T-cell (primary cell): Measurements from ENCODE around the gene ABCA3. TPM values are rescaled to one million over a fixed set of nuclear protein-coding genes. Genes with fewer than 3 reads are reported as not detected.

Experiments
- ATAC-seq, 4 experiments: fragments of 200-7000 bp in 3 of 4; fragments of 150-1000 bp in 1 of 4; cut with Tn5 transposase; replicated peaks in 1 of 4; 1 replicate in 3 of 4; 2 replicates in 1 of 4; pipeline ENCODE4 v1.10.0; 2021; ENCODE audit warnings: moderate library complexity in 3 of 4, mild to moderate bottlenecking in 2 of 4, moderate number of reproducible peaks in 1 of 4
- CTCF ChIA-PET, 2 donors: fragments of 300-600 bp; sonication (Branson Sonifier 250); formaldehyde crosslinking; loops; one replicate each; lab custom pipeline; 2022; ENCODE audit warnings: antibody characterized with exemption in 2 of 2; lab: Charles Lee
- POLR2A ChIA-PET, 2 donors: fragments of 300-600 bp; sonication (Branson Sonifier 250); formaldehyde crosslinking; loops; one replicate each; lab custom pipeline; 2022; ENCODE audit warnings: antibody characterized with exemption in 2 of 2; lab: Charles Lee
- DNase-seq, 35 experiments: peaks; one replicate each; pipeline versions ENCODE4 v3.0.0 to v3.0.0-alpha.2; 2013 to 2023
- H3K27ac ChIP-seq: one replicate; pipeline ENCODE4 v1.5.1; 2013; ENCODE audit warnings: low read length
- H3K27me3 ChIP-seq, 2 experiments: replicated peaks in 1 of 2; 1 replicate in 1 of 2; 2 replicates in 1 of 2; pipeline versions ENCODE4 v1.6.1 to v1.7.0; 2013; ENCODE audit warnings: low read length in 1 of 2, mixed read lengths in 1 of 2; ENCODE audit not compliant: control insufficient read depth in 2 of 2, insufficient read depth in 2 of 2; ENCODE audit errors: extremely low read depth in 1 of 2
- H3K36me3 ChIP-seq, 2 donors: 1 replicate in 1 of 2; 2 replicates in 1 of 2; pipeline versions ENCODE4 v1.6.1 to v1.7.0; 2013; ENCODE audit warnings: low read length in 1 of 2; ENCODE audit not compliant: control insufficient read depth in 2 of 2, insufficient read depth in 1 of 2; ENCODE audit errors: extremely low read depth in 1 of 2
- H3K4me1 ChIP-seq, 2 experiments: 1 replicate in 1 of 2; 2 replicates in 1 of 2; pipeline versions ENCODE4 v1.6.1 to v1.7.0; 2013; ENCODE audit warnings: low read length in 2 of 2, mixed read lengths in 1 of 2; ENCODE audit not compliant: insufficient read depth in 2 of 2, control insufficient read depth in 1 of 2; ENCODE audit errors: extremely low read depth in 1 of 2
- H3K4me3 ChIP-seq, 2 donors: 1 replicate in 1 of 2; 2 replicates in 1 of 2; pipeline versions ENCODE4 v1.5.1 to v1.7.0; 2013; ENCODE audit warnings: mild to moderate bottlenecking in 2 of 2, low read length in 1 of 2, moderate library complexity in 1 of 2; ENCODE audit not compliant: control insufficient read depth in 1 of 2; ENCODE audit errors: extremely low read depth in 1 of 2
- H3K9me3 ChIP-seq: 2 replicates; pipeline ENCODE4 v1.7.0; 2013
- H3K27ac Mint-ChIP-seq, 2 donors: one replicate each; pipeline ENCODE4 v1.8.0; 2020 to 2021; ENCODE audit warnings: mild to moderate bottlenecking in 2 of 2, mixed read lengths in 2 of 2
- H3K27me3 Mint-ChIP-seq, 2 donors: one replicate each; pipeline ENCODE4 v1.8.0; 2021 to 2022; ENCODE audit warnings: mixed read lengths in 2 of 2
- H3K36me3 Mint-ChIP-seq: one replicate; pipeline ENCODE4 v1.8.0; 2021; ENCODE audit warnings: mixed read lengths
- H3K4me1 Mint-ChIP-seq, 3 donors: one replicate each; pipeline ENCODE4 v1.8.0; 2020 to 2022; ENCODE audit warnings: mixed read lengths in 3 of 3, mild to moderate bottlenecking in 1 of 3
- H3K4me3 Mint-ChIP-seq, 3 donors: one replicate each; pipeline ENCODE4 v1.8.0; 2020 to 2022; ENCODE audit warnings: mild to moderate bottlenecking in 3 of 3, mixed read lengths in 3 of 3, moderate library complexity in 3 of 3
- H3K9me3 Mint-ChIP-seq, 3 donors: one replicate each; pipeline ENCODE4 v1.8.0; 2020 to 2022; ENCODE audit warnings: mixed read lengths in 3 of 3
- WGBS: methylation state at CpG from one replicate; pipeline ENCODE4 v1.1.5; 2013; ENCODE audit warnings: missing lambda C conversion rate; ENCODE audit not compliant: insufficient coverage; 5-methylcytosine and 5-hydroxymethylcytosine counted together
- total RNA-seq, 35 experiments: library from RNA in 6 of 35; stranded (reverse) in 6 of 35; fragments of 120-200 nt in 1 of 35; gene quantifications; one replicate each; pipeline versions ENCODE4 v1.2.1 to v1.2.4 and lab custom pipeline; 2013 to 2026

ABCA3 gene
- total RNA-seq, 5 donors from 2014 or later (not counting 1 experiment from before 2014, with no cell fraction given), result 6.6 to 11.1 (median 9.9) TPM

GRCh38 chr16:2385190-2385836 lies 44.8 kb upstream of the ABCA3 start:
- Histone ChIP-seq H3K27me3 (peaks cover 0 to 10% of the 10 kb centered on the region in 2 experiments), H3K27ac (no peak overlapping the region), H3K4me1 (no peaks in the 10 kb centered on the region), H3K36me3 (no peaks in the 10 kb centered on the region), H3K9me3 (no peaks in the 10 kb centered on the region), H3K4me3 (no peak overlapping the region)
- no peak for ATAC-seq
- Mint-ChIP-seq H3K27me3 (peaks cover 5 to 15% of the 10 kb centered on the region in 2 donors), H3K9me3 (peaks cover 0 to 7% (median 6%) of the 10 kb centered on the region in 3 donors), H3K27ac (no peak overlapping the region), H3K4me1 (no peaks in the 10 kb centered on the region), H3K36me3 (peaks cover 4% of the 10 kb centered on the region), H3K4me3 (no peak overlapping the region)
- DNase-seq, result no peak
- CTCF ChIA-PET, result no interaction called here
- POLR2A ChIA-PET, result no interaction called here
- no CpG with 5 or more reads among the region's 3 CpGs for WGBS

DNA sequence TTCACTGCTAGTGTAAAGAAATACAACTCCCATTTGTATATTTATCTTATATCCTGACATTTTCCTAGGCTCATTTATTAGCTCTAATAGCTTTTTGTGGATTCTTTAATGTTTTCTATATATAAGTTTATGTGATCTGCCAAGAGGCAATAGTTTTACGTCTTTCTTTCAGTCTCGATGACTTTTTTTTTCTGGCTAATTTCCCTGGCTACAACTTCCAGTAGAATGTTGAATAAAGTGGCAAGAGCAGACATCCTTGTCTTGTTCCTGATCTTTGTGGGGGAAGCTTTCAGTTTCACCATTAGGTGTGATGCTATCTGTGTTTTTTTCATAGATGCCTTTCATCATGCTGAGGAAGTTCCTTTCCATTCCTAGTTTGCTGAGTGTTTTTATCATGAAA lies 43.9 kb upstream of the ABCA3 start:
- CTCF ChIA-PET, result interaction anchor here in 1 of 2 donors (0.6 kb wide), 1 partner anchor 319 kb away, joined by 3 read pairs; no protein-coding TSS in a partner anchor
- no peak for ATAC-seq
- peaks cover 4% of the 10 kb centered on the region for H3K36me3 Mint-ChIP-seq

DNA sequence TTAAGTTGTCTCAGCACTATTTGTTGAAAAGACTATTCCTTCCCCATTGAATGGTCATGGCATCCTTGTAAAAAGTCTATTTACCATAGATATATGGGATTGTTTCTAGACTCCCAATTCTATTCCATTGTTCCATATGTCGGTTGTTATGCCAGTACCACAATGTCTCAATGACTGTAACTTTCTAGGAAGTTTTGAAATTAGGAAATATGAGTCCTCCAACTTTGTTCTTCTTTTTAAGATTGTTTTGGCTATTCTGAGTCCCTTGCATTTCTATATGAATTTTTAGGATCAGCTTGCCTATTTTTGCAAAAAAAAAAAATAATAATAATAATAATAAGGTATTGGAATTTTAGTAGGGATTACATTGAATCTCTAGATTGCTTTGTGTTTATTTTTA lies 43.0 kb upstream of the ABCA3 start:
- Mint-ChIP-seq H3K27ac (no peak overlapping the region), H3K4me1 (no peaks in the 10 kb centered on the region), H3K27me3 (peaks cover 5 to 15% of the 10 kb centered on the region in 2 donors), H3K4me3 (no peak overlapping the region), H3K9me3 (peaks cover 0 to 3% (median 2%) of the 10 kb centered on the region in 3 donors), H3K36me3 (peaks cover 1% of the 10 kb centered on the region)
- ATAC-seq (no peak), DNase-seq (no peak)
- Histone ChIP-seq H3K9me3 (no peaks in the 10 kb centered on the region), H3K4me1 (no peaks in the 10 kb centered on the region), H3K4me3 (no peak overlapping the region), H3K36me3 (no peaks in the 10 kb centered on the region), H3K27me3 (peaks cover 0 to 10% of the 10 kb centered on the region in 2 experiments), H3K27ac (no peak overlapping the region)
- POLR2A ChIA-PET, result no interaction called here
- CTCF ChIA-PET, result no interaction called here
- WGBS, result no CpG with 5 or more reads among the region's 1 CpG

More for the DNA sequence above, 43.9 kb upstream of the ABCA3 start:
- WGBS, result no CpG with 5 or more reads among the region's 2 CpGs
- H3K4me1 Mint-ChIP-seq, result no peaks in the 10 kb centered on the region
- no peak for DNase-seq
- Histone ChIP-seq H3K36me3 (no peaks in the 10 kb centered on the region), H3K9me3 (no peaks in the 10 kb centered on the region), H3K27me3 (peaks cover 0 to 10% of the 10 kb centered on the region in 2 experiments), H3K27ac (no peak overlapping the region), H3K4me1 (no peaks in the 10 kb centered on the region), H3K4me3 (no peak overlapping the region)
- H3K27ac Mint-ChIP-seq, result no peak overlapping the region
- H3K27me3 Mint-ChIP-seq, result peaks cover 5 to 15% of the 10 kb centered on the region in 2 donors
- no peak overlapping the region for H3K4me3 Mint-ChIP-seq
- POLR2A ChIA-PET, result no interaction called here
- peaks cover 0 to 7% (median 6%) of the 10 kb centered on the region in 3 donors for H3K9me3 Mint-ChIP-seq

DNA sequence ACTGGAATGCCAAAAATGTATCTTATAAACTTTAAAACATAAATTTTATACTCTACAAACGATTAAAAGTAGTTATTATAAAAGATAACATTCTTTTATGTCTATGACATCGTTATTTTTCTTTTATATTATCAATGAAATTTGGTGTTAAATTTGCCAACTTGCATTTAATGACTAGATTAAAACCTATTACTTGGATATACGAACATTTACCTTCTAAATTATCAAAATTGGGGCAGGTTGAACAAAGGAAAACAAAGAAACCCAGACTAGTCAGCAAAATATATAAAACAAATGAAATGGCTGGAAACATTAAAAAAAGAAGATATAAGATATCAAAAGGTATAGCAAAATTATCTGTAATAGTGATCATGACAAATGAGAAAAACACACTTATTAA lies 34.1 kb upstream of the ABCA3 start:
- Histone ChIP-seq H3K36me3 (no peaks in the 10 kb centered on the region), H3K27me3 (peaks cover 2 to 3% of the 10 kb centered on the region in 2 experiments), H3K9me3 (no peaks in the 10 kb centered on the region), H3K4me3 (no peak overlapping the region), H3K27ac (no peak overlapping the region), H3K4me1 (no peaks in the 10 kb centered on the region)
- H3K4me3 Mint-ChIP-seq, result no peak overlapping the region
- H3K9me3 Mint-ChIP-seq, result no peaks in the 10 kb centered on the region
- DNase-seq, result no peak
- no peaks in the 10 kb centered on the region for H3K36me3 Mint-ChIP-seq
- no peaks in the 10 kb centered on the region for H3K4me1 Mint-ChIP-seq
- ChIA-PET CTCF (no interaction called here), POLR2A (no interaction called here)
- peaks cover 12 to 17% of the 10 kb centered on the region in 2 donors for H3K27me3 Mint-ChIP-seq
- no peak overlapping the region for H3K27ac Mint-ChIP-seq
- no peak for ATAC-seq
- WGBS, result no CpG with 5 or more reads among the region's 3 CpGs

DNA sequence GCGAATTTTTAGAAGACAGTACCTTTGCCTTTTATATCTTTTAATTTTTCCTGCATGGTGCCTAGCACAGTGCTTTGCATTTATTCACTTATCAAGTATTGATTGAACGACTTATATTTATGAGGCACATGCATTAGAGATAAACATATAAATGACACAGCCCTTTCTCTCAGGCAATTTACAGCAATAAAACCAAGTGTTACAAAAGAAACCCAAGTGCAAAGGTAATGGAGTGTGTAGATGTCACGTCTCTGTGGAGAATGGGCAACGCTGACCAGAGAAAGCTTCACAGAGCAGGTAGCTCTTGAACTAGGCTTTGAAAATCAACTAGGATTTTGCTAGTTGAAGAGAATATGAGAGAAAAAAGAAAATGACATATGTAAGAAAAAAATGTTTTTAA lies 32.6 kb upstream of the ABCA3 start:
- no peak for ATAC-seq
- Mint-ChIP-seq H3K4me3 (no peak overlapping the region), H3K4me1 (no peaks in the 10 kb centered on the region), H3K27ac (no peak overlapping the region), H3K27me3 (peaks cover 14 to 19% of the 10 kb centered on the region in 2 donors), H3K9me3 (no peaks in the 10 kb centered on the region), H3K36me3 (no peaks in the 10 kb centered on the region)
- Histone ChIP-seq H3K27ac (no peak overlapping the region), H3K9me3 (no peaks in the 10 kb centered on the region), H3K4me3 (no peak overlapping the region), H3K4me1 (no peaks in the 10 kb centered on the region), H3K27me3 (peaks cover 4 to 8% of the 10 kb centered on the region in 2 experiments), H3K36me3 (no peaks in the 10 kb centered on the region)
- WGBS, result 100% methylated on average over 1 of the region's 4 CpGs
- POLR2A ChIA-PET, result no interaction called here
- DNase-seq, result no peak
- CTCF ChIA-PET, result no interaction called here

GRCh38 chr16:2372684-2373083 lies 32.2 kb upstream of the ABCA3 start:
- peaks cover 4 to 7% of the 10 kb centered on the region in 2 experiments for H3K27me3 ChIP-seq
- Mint-ChIP-seq H3K36me3 (no peaks in the 10 kb centered on the region), H3K27ac (no peak overlapping the region), H3K27me3 (peaks cover 16 to 22% of the 10 kb centered on the region in 2 donors), H3K4me3 (no peak overlapping the region), H3K4me1 (no peaks in the 10 kb centered on the region), H3K9me3 (no peaks in the 10 kb centered on the region)
- no peaks in the 10 kb centered on the region for H3K4me1 ChIP-seq
- POLR2A ChIA-PET, result no interaction called here
- H3K9me3 ChIP-seq, result no peaks in the 10 kb centered on the region
- no CpG with 5 or more reads among the region's 4 CpGs for WGBS
- no peak overlapping the region for H3K4me3 ChIP-seq
- no peaks in the 10 kb centered on the region for H3K36me3 ChIP-seq
- no peak overlapping the region for H3K27ac ChIP-seq
- CTCF ChIA-PET, result no interaction called here
- DNase-seq (no peak), ATAC-seq (no peak)
